ENCODE measurements around the gene DEAF1.
A peak's percentile ranks its signal among the peaks of the same experiment; 100 is the strongest.

Gene DEAF1

DNA sequence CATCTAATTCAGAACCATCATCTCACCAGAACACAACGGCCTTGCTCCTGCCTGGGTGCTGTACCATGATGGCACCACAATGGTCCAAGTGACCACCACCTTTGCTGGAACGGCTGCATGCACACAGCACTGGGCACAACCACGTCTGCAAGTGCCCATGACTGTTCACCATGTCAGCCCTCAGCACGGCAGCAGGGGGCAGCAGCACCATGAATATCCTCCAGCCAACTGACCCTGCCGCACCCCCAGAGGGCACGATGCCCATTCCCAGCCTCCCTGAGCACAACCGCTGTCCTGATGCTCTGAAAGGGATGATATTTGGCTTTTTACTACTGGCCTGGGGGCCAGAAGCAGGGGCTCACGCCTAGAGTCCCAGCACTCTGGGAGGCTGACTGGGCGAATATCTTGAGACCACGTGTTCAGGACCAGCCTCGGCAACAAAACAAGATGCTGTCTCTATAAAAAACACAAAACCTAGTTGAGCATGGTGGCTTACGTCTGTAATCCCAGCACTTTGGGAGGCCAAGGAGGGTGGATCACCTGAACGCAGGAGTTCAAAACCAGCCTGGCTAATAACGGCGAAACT is 32.2 kb downstream of the DEAF1 start:
- Histone ChIP-seq H3K9me2 (replicated peaks; ENCODE audit: low read depth, low read length) (no peaks in the 10 kb centered on the region), H3K36me3 (ENCODE audit: insufficient read depth, low read length) (peaks cover 39% of the 10 kb centered on the region; the same call in 1 of the 2 replicates), H3K27me3 (ENCODE audit: insufficient read depth, low read length, poor library complexity, severe bottlenecking) (no peaks in the 10 kb centered on the region), H4K20me1 (ENCODE audit: insufficient read depth, low read length, poor library complexity, severe bottlenecking) (no peaks in the 10 kb centered on the region), H3K4me2 (ENCODE audit: low read depth, low read length, poor library complexity, severe bottlenecking) (no peak overlapping the region), H2AFZ (ENCODE audit: low read length) (no peak overlapping the region), H3K9me3 (ENCODE audit: insufficient read depth, low read depth, low read length) (no peaks in the 10 kb centered on the region), H3K4me3 (ENCODE audit: low read length, poor library complexity, severe bottlenecking) (no peak overlapping the region), H3F3A (ENCODE audit: low read depth) (no peaks in the 10 kb centered on the region), H3K9ac (ENCODE audit: low read depth, low read length, poor library complexity, severe bottlenecking) (no peak overlapping the region), H3K4me1 (ENCODE audit: insufficient read depth, low read length, poor library complexity, severe bottlenecking) (no peaks in the 10 kb centered on the region), H3K79me2 (ENCODE audit: insufficient read depth, low read length) (no peaks in the 10 kb centered on the region)
- TF ChIP-seq, protein P1, sequence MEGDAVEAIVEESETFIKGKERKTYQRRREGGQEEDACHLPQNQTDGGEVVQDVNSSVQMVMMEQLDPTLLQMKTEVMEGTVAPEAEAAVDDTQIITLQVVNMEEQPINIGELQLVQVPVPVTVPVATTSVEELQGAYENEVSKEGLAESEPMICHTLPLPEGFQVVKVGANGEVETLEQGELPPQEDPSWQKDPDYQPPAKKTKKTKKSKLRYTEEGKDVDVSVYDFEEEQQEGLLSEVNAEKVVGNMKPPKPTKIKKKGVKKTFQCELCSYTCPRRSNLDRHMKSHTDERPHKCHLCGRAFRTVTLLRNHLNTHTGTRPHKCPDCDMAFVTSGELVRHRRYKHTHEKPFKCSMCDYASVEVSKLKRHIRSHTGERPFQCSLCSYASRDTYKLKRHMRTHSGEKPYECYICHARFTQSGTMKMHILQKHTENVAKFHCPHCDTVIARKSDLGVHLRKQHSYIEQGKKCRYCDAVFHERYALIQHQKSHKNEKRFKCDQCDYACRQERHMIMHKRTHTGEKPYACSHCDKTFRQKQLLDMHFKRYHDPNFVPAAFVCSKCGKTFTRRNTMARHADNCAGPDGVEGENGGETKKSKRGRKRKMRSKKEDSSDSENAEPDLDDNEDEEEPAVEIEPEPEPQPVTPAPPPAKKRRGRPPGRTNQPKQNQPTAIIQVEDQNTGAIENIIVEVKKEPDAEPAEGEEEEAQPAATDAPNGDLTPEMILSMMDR (conservative IDR thresholded peaks at IDR 0.05; ENCODE audit: low read length) = peak; percentile 86
- no peak for TF ChIP-seq EZH2phosphoT487 (IDR thresholded peaks at IDR 0.05; ENCODE audit: borderline replicate concordance)

DNA sequence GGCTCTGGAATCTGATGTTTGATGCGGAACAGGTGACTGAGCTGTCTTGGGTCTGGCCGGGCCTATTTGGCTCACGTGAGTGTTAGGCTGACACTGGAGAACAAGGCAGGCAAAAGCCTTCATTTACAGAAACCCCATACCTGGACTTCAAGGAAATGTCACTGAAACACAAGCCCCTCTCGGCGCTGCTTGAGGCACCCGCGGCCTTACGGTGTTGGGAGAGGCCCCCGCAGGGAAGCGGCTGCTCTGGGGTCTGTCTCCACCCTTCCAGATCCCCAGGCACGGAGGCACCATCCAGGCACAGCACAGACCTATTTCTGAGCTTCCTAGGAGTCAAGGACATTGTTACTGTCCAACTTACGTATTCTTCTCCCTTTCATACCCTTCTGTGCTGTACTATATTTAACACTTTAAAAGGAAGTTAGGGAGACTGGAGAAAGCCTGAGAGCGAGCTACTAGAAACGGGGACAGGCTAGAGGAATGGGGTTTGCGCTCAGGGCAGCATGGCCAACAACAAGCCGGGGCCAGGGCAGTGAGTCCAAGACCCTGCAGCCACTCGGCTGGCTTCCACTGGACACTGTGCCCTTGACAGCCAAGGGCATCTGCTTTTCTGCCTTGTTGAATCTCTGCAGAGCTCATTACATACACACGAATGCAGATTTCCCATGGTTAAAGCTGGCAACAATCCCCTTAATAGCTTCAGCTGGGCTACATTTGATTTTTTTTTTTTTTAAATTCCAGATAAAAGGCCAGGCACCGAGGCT is 34.2 kb downstream of the DEAF1 start:
- Histone ChIP-seq H3K36me3 (ENCODE audit: insufficient read depth, low read length) (peaks cover 43% of the 10 kb centered on the region; the same call in 1 of the 2 replicates), H3K4me3 (ENCODE audit: low read length, poor library complexity, severe bottlenecking) (no peak overlapping the region), H3F3A (ENCODE audit: low read depth) (no peaks in the 10 kb centered on the region), H3K4me2 (ENCODE audit: low read depth, low read length, poor library complexity, severe bottlenecking) (no peak overlapping the region), H3K4me1 (ENCODE audit: insufficient read depth, low read length, poor library complexity, severe bottlenecking) (no peaks in the 10 kb centered on the region), H3K27me3 (ENCODE audit: insufficient read depth, low read length, poor library complexity, severe bottlenecking) (no peaks in the 10 kb centered on the region), H3K9me3 (ENCODE audit: insufficient read depth, low read depth, low read length) (no peaks in the 10 kb centered on the region), H2AFZ (ENCODE audit: low read length) (no peak overlapping the region), H3K79me2 (ENCODE audit: insufficient read depth, low read length) (no peaks in the 10 kb centered on the region), H3K9me2 (replicated peaks; ENCODE audit: low read depth, low read length) (no peaks in the 10 kb centered on the region), H4K20me1 (ENCODE audit: insufficient read depth, low read length, poor library complexity, severe bottlenecking) (no peaks in the 10 kb centered on the region), H3K9ac (ENCODE audit: low read depth, low read length, poor library complexity, severe bottlenecking) (no peak overlapping the region)
- TF ChIP-seq EZH2phosphoT487 (IDR thresholded peaks at IDR 0.05; ENCODE audit: borderline replicate concordance) = no peak
- TF ChIP-seq, protein P1 (conservative IDR thresholded peaks at IDR 0.05; ENCODE audit: low read length) = no peak

DNA sequence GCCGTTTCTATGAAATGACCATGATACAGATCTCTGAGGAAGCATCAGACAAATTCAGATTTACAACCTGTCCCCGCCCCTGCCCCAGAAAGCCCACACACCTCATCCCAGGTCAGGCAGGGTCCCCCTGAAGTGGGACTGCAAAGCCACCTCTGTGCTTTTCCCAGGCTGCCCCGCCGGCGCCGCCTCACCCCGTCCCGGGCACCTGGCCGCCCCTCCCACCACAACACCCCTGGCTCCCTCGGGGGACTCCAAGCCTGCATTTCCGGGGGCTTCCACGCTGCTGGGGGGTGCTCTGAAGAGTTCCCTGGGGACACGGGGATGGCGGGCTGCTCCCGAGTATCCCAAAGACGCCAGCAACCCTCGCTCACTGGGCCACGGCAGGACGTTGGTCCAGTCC is 34.7 kb downstream of the DEAF1 start:
- Histone ChIP-seq H3K4me2 (ENCODE audit: low read depth, low read length, poor library complexity, severe bottlenecking) (no peak overlapping the region), H3K4me1 (ENCODE audit: insufficient read depth, low read length, poor library complexity, severe bottlenecking) (no peaks in the 10 kb centered on the region), H3K36me3 (ENCODE audit: insufficient read depth, low read length) (peaks cover 42% of the 10 kb centered on the region; the same call in 1 of the 2 replicates), H3K27me3 (ENCODE audit: insufficient read depth, low read length, poor library complexity, severe bottlenecking) (no peaks in the 10 kb centered on the region), H3K79me2 (ENCODE audit: insufficient read depth, low read length) (no peaks in the 10 kb centered on the region), H4K20me1 (ENCODE audit: insufficient read depth, low read length, poor library complexity, severe bottlenecking) (no peaks in the 10 kb centered on the region), H3K9me3 (ENCODE audit: insufficient read depth, low read depth, low read length) (no peaks in the 10 kb centered on the region), H3K4me3 (ENCODE audit: low read length, poor library complexity, severe bottlenecking) (no peak overlapping the region), H3F3A (ENCODE audit: low read depth) (no peaks in the 10 kb centered on the region), H3K9ac (ENCODE audit: low read depth, low read length, poor library complexity, severe bottlenecking) (no peak overlapping the region), H3K9me2 (replicated peaks; ENCODE audit: low read depth, low read length) (no peaks in the 10 kb centered on the region), H2AFZ (ENCODE audit: low read length) (no peak overlapping the region)
- no peak for TF ChIP-seq EZH2phosphoT487 (IDR thresholded peaks at IDR 0.05; ENCODE audit: borderline replicate concordance)
- TF ChIP-seq, protein P1 (conservative IDR thresholded peaks at IDR 0.05; ENCODE audit: low read length) = no peak
